ENCODE results near the gene EVA1A. TPM values are rescaled to one million over a fixed set of nuclear protein-coding genes. Genes with fewer than 3 reads are reported as not detected.

The EVA1A gene
- total RNA-seq, 1 experiment from 2014 or later = not detected

- TF ChIP-seq CTCF (IDR thresholded peaks at IDR 0.05; ENCODE audit: unreplicated experiment) = no peak
- Mint-ChIP-seq H3K9me3 (ENCODE audit: low read depth, unreplicated experiment) (no peaks in the 10 kb centered on the region), H3K36me3 (ENCODE audit: insufficient read depth, unreplicated experiment) (no peaks in the 10 kb centered on the region), H3K27me3 (ENCODE audit: unreplicated experiment) (peaks cover 86% of the 10 kb centered on the region), H3K4me1 (ENCODE audit: low read depth, unreplicated experiment) (no peaks in the 10 kb centered on the region), H3K27ac (ENCODE audit: unreplicated experiment) (no peak overlapping the region), H3K4me3 (ENCODE audit: low read depth, unreplicated experiment) (no peak overlapping the region)
- intact Hi-C loops (cut with micrococcal nuclease; ENCODE audit: unreplicated experiment) = no loop called here
- no peak for DNase-seq
- CTCF ChIA-PET = no interaction called here
- no TSS peak for BruUV-seq (replicated peaks)
These were observed 8.5 kb downstream of the EVA1A start for GRCh38 chr2:75552222-75552621.

GRCh38 chr2:75551434-75551833, 9.3 kb downstream of the EVA1A start:
- no peaks in the 10 kb centered on the region for H3K36me3 Mint-ChIP-seq (ENCODE audit: insufficient read depth, unreplicated experiment)
- no TSS peak for BruUV-seq (replicated peaks)
- H3K4me3 Mint-ChIP-seq (ENCODE audit: low read depth, unreplicated experiment) = no peak overlapping the region
- H3K27ac Mint-ChIP-seq (ENCODE audit: unreplicated experiment) = no peak overlapping the region
- DNase-seq = no peak
- H3K4me1 Mint-ChIP-seq (ENCODE audit: low read depth, unreplicated experiment) = no peaks in the 10 kb centered on the region
- no peak for TF ChIP-seq CTCF (IDR thresholded peaks at IDR 0.05; ENCODE audit: unreplicated experiment)
- CTCF ChIA-PET = interaction anchor here (0.5 kb wide), 1 partner anchor 365 kb away, joined by 8 read pairs; no protein-coding TSS in a partner anchor
- no peaks in the 10 kb centered on the region for H3K9me3 Mint-ChIP-seq (ENCODE audit: low read depth, unreplicated experiment)
- intact Hi-C loops (cut with micrococcal nuclease; ENCODE audit: unreplicated experiment) = no loop called here
- peaks cover 88% of the 10 kb centered on the region for H3K27me3 Mint-ChIP-seq (ENCODE audit: unreplicated experiment)

GRCh38 chr2:75549401-75550253, 11.1 kb downstream of the EVA1A start:
- H3K27ac Mint-ChIP-seq (ENCODE audit: unreplicated experiment) = no peak overlapping the region
- H3K36me3 Mint-ChIP-seq (ENCODE audit: insufficient read depth, unreplicated experiment) = no peaks in the 10 kb centered on the region
- DNase-seq = no peak
- intact Hi-C loops (cut with micrococcal nuclease; ENCODE audit: unreplicated experiment) = no loop called here
- CTCF ChIA-PET = no interaction called here
- no peaks in the 10 kb centered on the region for H3K4me1 Mint-ChIP-seq (ENCODE audit: low read depth, unreplicated experiment)
- H3K9me3 Mint-ChIP-seq (ENCODE audit: low read depth, unreplicated experiment) = no peaks in the 10 kb centered on the region
- BruUV-seq (replicated peaks) = no TSS peak
- H3K4me3 Mint-ChIP-seq (ENCODE audit: low read depth, unreplicated experiment) = no peak overlapping the region
- peaks cover 87% of the 10 kb centered on the region for H3K27me3 Mint-ChIP-seq (ENCODE audit: unreplicated experiment)
- no peak for TF ChIP-seq CTCF (IDR thresholded peaks at IDR 0.05; ENCODE audit: unreplicated experiment)

- intact Hi-C loops (cut with micrococcal nuclease; ENCODE audit: unreplicated experiment) = no loop called here
- no peak overlapping the region for H3K4me3 Mint-ChIP-seq (ENCODE audit: low read depth, unreplicated experiment)
- no peak overlapping the region for H3K27ac Mint-ChIP-seq (ENCODE audit: unreplicated experiment)
- no peaks in the 10 kb centered on the region for H3K9me3 Mint-ChIP-seq (ENCODE audit: low read depth, unreplicated experiment)
- CTCF ChIA-PET = no interaction called here
- H3K27me3 Mint-ChIP-seq (ENCODE audit: unreplicated experiment) = peaks cover 72% of the 10 kb centered on the region
- no peak for TF ChIP-seq CTCF (IDR thresholded peaks at IDR 0.05; ENCODE audit: unreplicated experiment)
- no peaks in the 10 kb centered on the region for H3K36me3 Mint-ChIP-seq (ENCODE audit: insufficient read depth, unreplicated experiment)
- H3K4me1 Mint-ChIP-seq (ENCODE audit: low read depth, unreplicated experiment) = no peaks in the 10 kb centered on the region
- no peak for DNase-seq
- BruUV-seq (replicated peaks) = no TSS peak
These were observed 12.6 kb downstream of the EVA1A start for GRCh38 chr2:75548036-75548573.
